GM15510 (cell line): Measurements from ENCODE around the gene ZNF638.

Source experiments
- POLR2A ChIP-seq: IDR thresholded peaks from 3 replicates; pipeline ENCODE4 v1.6.1; 2011; ENCODE audit warnings: borderline replicate concordance; ENCODE audit not compliant: insufficient read length; ENCODE audit errors: extremely low read depth

Gene ZNF638

DNA sequence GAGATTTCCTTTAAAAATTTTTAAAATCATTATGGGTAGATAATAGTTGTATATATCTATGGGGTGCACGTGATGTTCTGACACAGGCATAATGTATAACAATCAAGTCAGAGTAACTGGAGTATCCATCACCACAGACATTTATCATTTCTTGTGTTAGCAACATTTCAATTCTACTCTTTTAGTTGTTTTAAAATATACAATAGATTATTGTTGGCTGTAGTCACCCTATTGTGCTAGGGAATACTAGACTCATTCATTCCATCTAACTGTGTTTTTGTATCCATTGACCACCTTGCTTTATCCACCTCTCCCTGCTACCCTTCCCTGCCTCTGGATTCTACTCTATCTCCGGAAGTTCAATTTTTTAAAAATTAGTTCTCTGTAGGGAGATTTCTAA is 152.8 kb downstream of the ZNF638 start:
- TF ChIP-seq POLR2A = no peak
